HG03045 (cell line): ENCODE data around the gene ANP32E.
"Not testable (repeated sequence)": the region's sequence is repeated elsewhere in the genome, so short reads cannot be mapped to it uniquely, and the experiment has no call there.

Source experiments
- ATAC-seq: cut with Tn5 transposase; IDR thresholded peaks from one replicate; pipeline ENCODE4 v1.9.1; 2021; ENCODE audit warnings: mild to moderate bottlenecking, moderate library complexity; ENCODE audit not compliant: unreplicated experiment

ANP32E gene

GRCh38 chr1:150214099-150214756 is 21.7 kb downstream of the ANP32E start:
- ATAC-seq = not testable (repeated sequence)

- ATAC-seq = peak; percentile 96
Measured at GRCh38 chr1:150213170-150214098, 22.5 kb downstream of the ANP32E start.

GRCh38 chr1:150212070-150212469 is 23.8 kb downstream of the ANP32E start:
- ATAC-seq = no peak

- no peak for ATAC-seq
Measured at GRCh38 chr1:150210706-150211105, 25.2 kb downstream of the ANP32E start.

- no peak for ATAC-seq
Measured at GRCh38 chr1:150210091-150210490, 25.8 kb downstream of the ANP32E start.

- not testable (repeated sequence) for ATAC-seq
Measured at GRCh38 chr1:150208460-150208859, 27.5 kb downstream of the ANP32E start.

GRCh38 chr1:150207281-150207971 is 28.5 kb downstream of the ANP32E start:
- no peak for ATAC-seq

- ATAC-seq = no peak
Measured at GRCh38 chr1:150196417-150196816, 39.5 kb downstream of the ANP32E start.

- no peak for ATAC-seq
Measured at GRCh38 chr1:150194381-150195031, 41.4 kb downstream of the ANP32E start.

GRCh38 chr1:150192012-150192411 is 43.9 kb downstream of the ANP32E start:
- ATAC-seq = no peak

GRCh38 chr1:150187560-150187931 is 48.4 kb downstream of the ANP32E start:
- ATAC-seq = no peak

GRCh38 chr1:150186789-150187559 is 48.9 kb downstream of the ANP32E start:
- no peak for ATAC-seq

- not testable (repeated sequence) for ATAC-seq
Measured at GRCh38 chr1:150186438-150186788, 49.5 kb downstream of the ANP32E start.

GRCh38 chr1:150185481-150185880 is 50.4 kb downstream of the ANP32E start:
- no peak for ATAC-seq

- ATAC-seq = no peak
Measured at GRCh38 chr1:150183061-150183460, 52.9 kb downstream of the ANP32E start.

GRCh38 chr1:150182247-150182646 is 53.7 kb downstream of the ANP32E start:
- no peak for ATAC-seq

GRCh38 chr1:150180474-150180873 is 55.4 kb downstream of the ANP32E start:
- ATAC-seq = no peak

GRCh38 chr1:150179867-150180266 is 56.0 kb downstream of the ANP32E start:
- no peak for ATAC-seq

- ATAC-seq = no peak
Measured at GRCh38 chr1:150178548-150178947, 57.4 kb downstream of the ANP32E start.

GRCh38 chr1:150176593-150176992 is 59.3 kb downstream of the ANP32E start:
- ATAC-seq = no peak
